Measurements from ENCODE around the gene ARHGDIA. TPM values are rescaled to one million over a fixed set of nuclear protein-coding genes. Genes with fewer than 3 reads are reported as not detected.

Gene ARHGDIA
- total and polyA plus RNA-seq, 2 of the 8 experiments (the other 6 are each of a cell fraction or from before 2014, with no cell fraction given) = 62.4 to 217 TPM

- TF ChIP-seq POU5F1 (IDR thresholded peaks at IDR 0.05; ENCODE audit: low read depth, low read length) (no peak), SP4 (IDR thresholded peaks at IDR 0.05; ENCODE audit: low read length) (no peak), SP1 (IDR thresholded peaks at IDR 0.05; ENCODE audit: low read depth, low read length) (no peak), YY1 (IDR thresholded peaks at IDR 0.05; ENCODE audit: low read depth, low read length) (no peak), USF2 (IDR thresholded peaks at IDR 0.05; ENCODE audit: low read length) (no peak), RBBP5 (IDR thresholded peaks at IDR 0.05; ENCODE audit: borderline replicate concordance, low read depth, low read length) (no peak)
These were observed 13.8 kb upstream of the ARHGDIA start (continued) for GRCh38 chr17:81884968-81885367.
